ENCODE measurements around the gene GPC5. TPM values are rescaled to one million over a fixed set of nuclear protein-coding genes. Genes with fewer than 3 reads are reported as not detected.

Gene GPC5
- total and polyA plus RNA-seq, 2 of the 8 experiments (the other 6 are each of a cell fraction or from before 2014, with no cell fraction given) = 0.20 to 0.39 TPM

DNA sequence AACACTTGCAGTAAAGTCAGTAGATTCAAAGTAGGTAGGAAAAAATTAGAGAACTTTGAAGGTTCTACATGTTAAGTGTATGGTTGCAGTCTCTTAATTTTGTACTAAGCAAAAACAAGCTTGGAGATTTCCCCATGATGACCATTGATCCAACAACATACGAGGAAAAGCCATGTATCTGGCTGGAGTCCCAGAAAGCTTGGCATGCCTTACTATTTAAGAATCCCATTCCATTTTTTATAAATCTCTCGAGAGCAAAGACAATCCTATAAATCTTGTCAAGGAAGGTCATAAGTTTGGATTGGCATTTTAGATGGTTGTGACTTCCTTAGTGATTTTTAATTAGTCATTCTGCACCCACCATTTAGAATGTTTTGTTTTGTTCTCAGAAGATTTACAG, 495.9 kb downstream of the GPC5 start:
- Histone ChIP-seq H2AFZ (ENCODE audit: low read length) (no peak overlapping the region), H3K27ac (ENCODE audit: low read depth, low read length) (no peak overlapping the region), H3K14ac (ENCODE audit: insufficient read length) (no peak overlapping the region), H3K18ac (ENCODE audit: extremely low read depth, low read length) (no peak overlapping the region), H2BK12ac (ENCODE audit: low read depth, low read length) (no peak overlapping the region), H4K91ac (replicated peaks; ENCODE audit: insufficient read length, low read length) (no peak overlapping the region), H2AK5ac (ENCODE audit: low read depth, low read length) (no peak overlapping the region), H3K27me3 (replicated peaks in 1 of 4; ENCODE audit: control insufficient read depth in 3 of 4, extremely low read depth in 1 of 4, insufficient read depth in 3 of 4, low read length in 3 of 4) (no peaks in the 10 kb centered on the region), H3K79me2 (ENCODE audit: control insufficient read depth in 1 of 2, insufficient read depth in 2 of 2, low read length in 2 of 2) (no peaks in the 10 kb centered on the region), H4K5ac (ENCODE audit: insufficient read length, low read depth, low read length) (no peak overlapping the region), H3K23me2 (ENCODE audit: low read depth, low read length) (no peaks in the 10 kb centered on the region), H4K20me1 (replicated peaks in 1 of 2; ENCODE audit: control insufficient read depth in 1 of 2, insufficient read depth in 2 of 2, low read length in 2 of 2) (no peaks in the 10 kb centered on the region), H2BK5ac (ENCODE audit: low read depth, low read length) (no peak overlapping the region), H3K4me1 (replicated peaks in 1 of 4; ENCODE audit: control insufficient read depth in 3 of 4, insufficient read depth in 4 of 4, low read length in 3 of 4) (no peaks in the 10 kb centered on the region), H3K4me3 (ENCODE audit: extremely low read depth in 1 of 4, insufficient read depth in 2 of 4, low read depth in 3 of 4, low read length in 4 of 4) (no peak overlapping the region), H3K9me3 (ENCODE audit: insufficient read depth in 2 of 2, low read depth in 1 of 2, low read length in 1 of 2) (no peaks in the 10 kb centered on the region), H2BK20ac (ENCODE audit: low read length) (no peak overlapping the region), H2BK120ac (replicated peaks; ENCODE audit: low read depth, low read length) (no peak overlapping the region), H3K36me3 (ENCODE audit: control insufficient read depth in 2 of 4, insufficient read depth in 4 of 4, low read length in 3 of 4) (no peaks in the 10 kb centered on the region), H3K56ac (replicated peaks; ENCODE audit: insufficient read length, low read depth, low read length) (no peak overlapping the region), H4K8ac (ENCODE audit: extremely low read depth, insufficient read depth, low read length) (no peak overlapping the region), H3K4me2 (ENCODE audit: insufficient read depth in 1 of 2, low read depth in 2 of 2, low read length in 2 of 2) (no peak overlapping the region), H3K4ac (replicated peaks; ENCODE audit: insufficient read length, low read depth, low read length) (no peak overlapping the region), H3K79me1 (ENCODE audit: low read depth, low read length) (no peaks in the 10 kb centered on the region), H3K9ac (replicated peaks in 1 of 4; ENCODE audit: extremely low read depth in 1 of 4, low read depth in 3 of 4, low read length in 3 of 4) (no peak overlapping the region), H2BK15ac (ENCODE audit: low read length) (no peak overlapping the region), H3K23ac (ENCODE audit: insufficient read length) (no peak overlapping the region)
- POLR2A ChIA-PET (ENCODE audit: partially characterized antibody) = no interaction called here
- DNase-seq (ENCODE audit: low read depth in 1 of 2, low spot score in 2 of 2) = no peak
- 92% methylated on average over 2 of the region's 2 CpGs; no CpG with 5 or more reads in 1 of the 2 experiments for WGBS, 2 experiments (ENCODE audit: extremely low coverage in 1 of 2, insufficient coverage in 1 of 2, insufficient read length in 1 of 2, insufficient replicate concordance in 2 of 2, low coverage in 1 of 2, low lambda C conversion rate in 2 of 2, missing lambda C conversion rate in 1 of 2)
- CTCF ChIA-PET (ENCODE audit: partially characterized antibody) = no interaction called here
- FAIRE-seq = no peak
- TF ChIP-seq EGR1 (IDR thresholded peaks at IDR 0.05; ENCODE audit: borderline replicate concordance, low read depth, low read length) = no peak
- TF ChIP-seq SUZ12 (IDR thresholded peaks at IDR 0.05; ENCODE audit: low read length) = no peak
- TF ChIP-seq KDM5A (IDR thresholded peaks at IDR 0.05; ENCODE audit: low read length) = no peak
- TF ChIP-seq TAF1 (IDR thresholded peaks at IDR 0.05; ENCODE audit: low read depth, low read length) = no peak
- no peak for TF ChIP-seq SIRT6 (IDR thresholded peaks at IDR 0.05; ENCODE audit: low read length)
- TF ChIP-seq POU5F1 (IDR thresholded peaks at IDR 0.05; ENCODE audit: low read depth, low read length) = no peak
- TF ChIP-seq CREB1 (IDR thresholded peaks at IDR 0.05) = no peak
- no peak for TF ChIP-seq HDAC6 (IDR thresholded peaks at IDR 0.05; ENCODE audit: low read depth, low read length)
- TF ChIP-seq RNF2 (IDR thresholded peaks at IDR 0.05; ENCODE audit: borderline replicate concordance, low read depth, low read length, missing control alignments, poor library complexity, severe bottlenecking) = no peak
- TF ChIP-seq SIX5 (IDR thresholded peaks at IDR 0.05; ENCODE audit: low read depth, low read length) = no peak
- TF ChIP-seq, protein P1, sequence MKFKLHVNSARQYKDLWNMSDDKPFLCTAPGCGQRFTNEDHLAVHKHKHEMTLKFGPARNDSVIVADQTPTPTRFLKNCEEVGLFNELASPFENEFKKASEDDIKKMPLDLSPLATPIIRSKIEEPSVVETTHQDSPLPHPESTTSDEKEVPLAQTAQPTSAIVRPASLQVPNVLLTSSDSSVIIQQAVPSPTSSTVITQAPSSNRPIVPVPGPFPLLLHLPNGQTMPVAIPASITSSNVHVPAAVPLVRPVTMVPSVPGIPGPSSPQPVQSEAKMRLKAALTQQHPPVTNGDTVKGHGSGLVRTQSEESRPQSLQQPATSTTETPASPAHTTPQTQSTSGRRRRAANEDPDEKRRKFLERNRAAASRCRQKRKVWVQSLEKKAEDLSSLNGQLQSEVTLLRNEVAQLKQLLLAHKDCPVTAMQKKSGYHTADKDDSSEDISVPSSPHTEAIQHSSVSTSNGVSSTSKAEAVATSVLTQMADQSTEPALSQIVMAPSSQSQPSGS (IDR thresholded peaks at IDR 0.05; ENCODE audit: low read length) = no peak
- TF ChIP-seq TAF7 (optimal IDR thresholded peaks at IDR 0.05; ENCODE audit: borderline replicate concordance, low read depth, low read length) = no peak
- no peak for TF ChIP-seq BRCA1 (IDR thresholded peaks at IDR 0.05; ENCODE audit: low read depth, low read length)

Measured in H1 (cell line).